Measurements from ENCODE around the gene BRWD1.
A peak's percentile ranks its signal among the peaks of the same experiment; 100 is the strongest.

Gene BRWD1

GRCh38 chr21:39326607-39327307 is 13.3 kb upstream of the BRWD1 start:
- no peak overlapping the region for H3K4me2 ChIP-seq (ENCODE audit: low read length)
- no peaks in the 10 kb centered on the region for H3K27me3 ChIP-seq (ENCODE audit: control insufficient read depth, insufficient read depth, low read length)
- no peak overlapping the region for H3K4me3 ChIP-seq (ENCODE audit: low read length)
- H3K9me3 ChIP-seq (replicated peaks; ENCODE audit: low read length): no peaks in the 10 kb centered on the region
- H3K36me3 ChIP-seq (ENCODE audit: insufficient read depth, low read length): no peaks in the 10 kb centered on the region
- peaks cover 5% of the 10 kb centered on the region for H3K4me1 ChIP-seq (ENCODE audit: control insufficient read depth, insufficient read depth, low read length)
- no peak overlapping the region for H3K9ac ChIP-seq (ENCODE audit: low read depth, low read length)

GRCh38 chr21:39325458-39325857 is 12.0 kb upstream of the BRWD1 start:
- Histone ChIP-seq H3K4me2 (ENCODE audit: low read length) (no peak overlapping the region), H3K4me1 (ENCODE audit: control insufficient read depth, insufficient read depth, low read length) (peaks cover 11% of the 10 kb centered on the region), H3K27me3 (ENCODE audit: control insufficient read depth, insufficient read depth, low read length) (no peaks in the 10 kb centered on the region), H3K4me3 (ENCODE audit: low read length) (no peak overlapping the region), H3K36me3 (ENCODE audit: insufficient read depth, low read length) (no peaks in the 10 kb centered on the region), H3K9ac (ENCODE audit: low read depth, low read length) (no peak overlapping the region), H3K9me3 (replicated peaks; ENCODE audit: low read length) (no peaks in the 10 kb centered on the region)

- H3K36me3 ChIP-seq (ENCODE audit: insufficient read depth, low read length): no peaks in the 10 kb centered on the region
- H3K4me1 ChIP-seq (ENCODE audit: control insufficient read depth, insufficient read depth, low read length): peaks cover 11% of the 10 kb centered on the region
- H3K4me2 ChIP-seq (ENCODE audit: low read length): peak overlapping the region; percentile 34
- H3K9me3 ChIP-seq (replicated peaks; ENCODE audit: low read length): no peaks in the 10 kb centered on the region
- no peak overlapping the region for H3K4me3 ChIP-seq (ENCODE audit: low read length)
- no peak overlapping the region for H3K9ac ChIP-seq (ENCODE audit: low read depth, low read length)
- no peaks in the 10 kb centered on the region for H3K27me3 ChIP-seq (ENCODE audit: control insufficient read depth, insufficient read depth, low read length)
Measured at GRCh38 chr21:39321424-39321823, 8.0 kb upstream of the BRWD1 start.

- Histone ChIP-seq H3K36me3 (ENCODE audit: insufficient read depth, low read length) (no peaks in the 10 kb centered on the region), H3K4me1 (ENCODE audit: control insufficient read depth, insufficient read depth, low read length) (peaks cover 11% of the 10 kb centered on the region), H3K9ac (ENCODE audit: low read depth, low read length) (no peak overlapping the region), H3K4me3 (ENCODE audit: low read length) (no peak overlapping the region), H3K4me2 (ENCODE audit: low read length) (no peak overlapping the region), H3K9me3 (replicated peaks; ENCODE audit: low read length) (no peaks in the 10 kb centered on the region), H3K27me3 (ENCODE audit: control insufficient read depth, insufficient read depth, low read length) (no peaks in the 10 kb centered on the region)
Measured at GRCh38 chr21:39319814-39320332, 6.4 kb upstream of the BRWD1 start.

- no peaks in the 10 kb centered on the region for H3K27me3 ChIP-seq (ENCODE audit: control insufficient read depth, insufficient read depth, low read length)
- no peak overlapping the region for H3K9ac ChIP-seq (ENCODE audit: low read depth, low read length)
- H3K9me3 ChIP-seq (replicated peaks; ENCODE audit: low read length): no peaks in the 10 kb centered on the region
- H3K4me3 ChIP-seq (ENCODE audit: low read length): no peak overlapping the region
- no peaks in the 10 kb centered on the region for H3K36me3 ChIP-seq (ENCODE audit: insufficient read depth, low read length)
- H3K4me2 ChIP-seq (ENCODE audit: low read length): no peak overlapping the region
- peaks cover 16% of the 10 kb centered on the region for H3K4me1 ChIP-seq (ENCODE audit: control insufficient read depth, insufficient read depth, low read length)
Measured at GRCh38 chr21:39319251-39319756, 5.9 kb upstream of the BRWD1 start.

GRCh38 chr21:39318091-39318959 is 4.9 kb upstream of the BRWD1 start:
- Histone ChIP-seq H3K9me3 (replicated peaks; ENCODE audit: low read length) (no peaks in the 10 kb centered on the region), H3K9ac (ENCODE audit: low read depth, low read length) (no peak overlapping the region), H3K36me3 (ENCODE audit: insufficient read depth, low read length) (no peaks in the 10 kb centered on the region), H3K4me2 (ENCODE audit: low read length) (no peak overlapping the region), H3K4me3 (ENCODE audit: low read length) (no peak overlapping the region), H3K27me3 (ENCODE audit: control insufficient read depth, insufficient read depth, low read length) (no peaks in the 10 kb centered on the region), H3K4me1 (ENCODE audit: control insufficient read depth, insufficient read depth, low read length) (peaks cover 18% of the 10 kb centered on the region)

GRCh38 chr21:39317134-39318090 is 4.0 kb upstream of the BRWD1 start:
- Histone ChIP-seq H3K4me1 (ENCODE audit: control insufficient read depth, insufficient read depth, low read length) (peaks cover 17% of the 10 kb centered on the region), H3K27me3 (ENCODE audit: control insufficient read depth, insufficient read depth, low read length) (no peaks in the 10 kb centered on the region), H3K9me3 (replicated peaks; ENCODE audit: low read length) (no peaks in the 10 kb centered on the region)

GRCh38 chr21:39316729-39317128 is 3.3 kb upstream of the BRWD1 start:
- H3K4me1 ChIP-seq (ENCODE audit: control insufficient read depth, insufficient read depth, low read length): peaks cover 17% of the 10 kb centered on the region
- H3K9ac ChIP-seq (ENCODE audit: low read depth, low read length): no peak overlapping the region
- no peak overlapping the region for H3K4me3 ChIP-seq (ENCODE audit: low read length)
- no peaks in the 10 kb centered on the region for H3K27me3 ChIP-seq (ENCODE audit: control insufficient read depth, insufficient read depth, low read length)
- H3K9me3 ChIP-seq (replicated peaks; ENCODE audit: low read length): no peaks in the 10 kb centered on the region
- H3K4me2 ChIP-seq (ENCODE audit: low read length): no peak overlapping the region
- H3K36me3 ChIP-seq (ENCODE audit: insufficient read depth, low read length): no peaks in the 10 kb centered on the region

More at GRCh38 chr21:39317134-39318090, 4.0 kb upstream of the BRWD1 start:
- no peaks in the 10 kb centered on the region for H3K36me3 ChIP-seq (ENCODE audit: insufficient read depth, low read length)
- H3K4me2 ChIP-seq (ENCODE audit: low read length): no peak overlapping the region
- H3K9ac ChIP-seq (ENCODE audit: low read depth, low read length): no peak overlapping the region
- H3K4me3 ChIP-seq (ENCODE audit: low read length): no peak overlapping the region

GRCh38 chr21:39315603-39316445 is 2.4 kb upstream of the BRWD1 start:
- H3K4me2 ChIP-seq (ENCODE audit: low read length): no peak overlapping the region
- no peak overlapping the region for H3K4me3 ChIP-seq (ENCODE audit: low read length)
- H3K36me3 ChIP-seq (ENCODE audit: insufficient read depth, low read length): no peaks in the 10 kb centered on the region
- no peaks in the 10 kb centered on the region for H3K27me3 ChIP-seq (ENCODE audit: control insufficient read depth, insufficient read depth, low read length)
- H3K9ac ChIP-seq (ENCODE audit: low read depth, low read length): no peak overlapping the region
- H3K9me3 ChIP-seq (replicated peaks; ENCODE audit: low read length): no peaks in the 10 kb centered on the region
- H3K4me1 ChIP-seq (ENCODE audit: control insufficient read depth, insufficient read depth, low read length): peaks cover 12% of the 10 kb centered on the region

Measured in skeletal muscle satellite cell (primary cell).